Spleen (tissue), 7 donors: ENCODE data around the gene KCTD4.
"Not testable (repeated sequence)": the region's sequence is repeated elsewhere in the genome, so short reads cannot be mapped to it uniquely, and the experiment has no call there.

ENCODE experiments used
- POLR2A ChIP-seq, 3 donors: fragments of 450-650 bp; IDR thresholded peaks; one replicate each; pipeline ENCODE4 v1.5.1; 2017; ENCODE audit warnings: antibody characterized with exemption in 3 of 3, mild to moderate bottlenecking in 1 of 3
- POLR2AphosphoS5 ChIP-seq, 3 donors: sonication (generic); formaldehyde crosslinking; IDR thresholded peaks; one replicate each; pipeline ENCODE4 v1.5.1; 2017; ENCODE audit warnings: antibody characterized with exemption in 3 of 3
- TF ChIP-seq, protein P1 (sequence below), 11 experiments: fragments of 200-600 bp in 7 of 11; fragments of 450-650 bp in 4 of 11; sonication (generic) in 4 of 11; IDR thresholded peaks in 8 of 11; conservative IDR thresholded peaks in 3 of 11; 1 replicate in 7 of 11; 2 replicates in 4 of 11; pipeline versions ENCODE4 v1.4.0 to v1.8.0; 2016 to 2021; ENCODE audit warnings: antibody characterized with exemption in 11 of 11, inconsistent platforms in 4 of 11, mild to moderate bottlenecking in 1 of 11
- donor health status: DM: no; HTN: no; CAD: no; lungs with moderate emphysema.
- donor health status: DM: no; HTN: no; CAD: no.
- donor health status: DM: no; HTN: no; CAD: no.

DNA sequence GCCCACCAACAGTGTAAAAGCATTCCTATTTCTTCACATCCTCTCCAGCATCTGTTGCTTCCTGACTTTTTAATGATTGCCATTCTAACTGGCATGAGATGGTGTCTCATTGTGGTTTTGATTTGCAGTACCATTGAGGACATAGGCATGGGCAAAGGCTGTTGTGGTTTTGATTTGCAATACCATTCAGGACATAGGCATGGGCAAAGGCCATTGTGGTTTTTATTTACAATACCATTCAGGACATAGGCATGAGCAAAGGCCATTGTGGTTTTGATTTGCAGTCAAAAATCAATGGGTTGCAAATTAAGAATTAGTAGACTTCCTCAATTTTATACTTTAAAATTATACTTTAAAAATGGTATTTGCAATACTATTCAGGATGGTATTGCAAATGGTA lies 11.3 kb downstream of the KCTD4 start:
- TF ChIP-seq, protein P1, sequence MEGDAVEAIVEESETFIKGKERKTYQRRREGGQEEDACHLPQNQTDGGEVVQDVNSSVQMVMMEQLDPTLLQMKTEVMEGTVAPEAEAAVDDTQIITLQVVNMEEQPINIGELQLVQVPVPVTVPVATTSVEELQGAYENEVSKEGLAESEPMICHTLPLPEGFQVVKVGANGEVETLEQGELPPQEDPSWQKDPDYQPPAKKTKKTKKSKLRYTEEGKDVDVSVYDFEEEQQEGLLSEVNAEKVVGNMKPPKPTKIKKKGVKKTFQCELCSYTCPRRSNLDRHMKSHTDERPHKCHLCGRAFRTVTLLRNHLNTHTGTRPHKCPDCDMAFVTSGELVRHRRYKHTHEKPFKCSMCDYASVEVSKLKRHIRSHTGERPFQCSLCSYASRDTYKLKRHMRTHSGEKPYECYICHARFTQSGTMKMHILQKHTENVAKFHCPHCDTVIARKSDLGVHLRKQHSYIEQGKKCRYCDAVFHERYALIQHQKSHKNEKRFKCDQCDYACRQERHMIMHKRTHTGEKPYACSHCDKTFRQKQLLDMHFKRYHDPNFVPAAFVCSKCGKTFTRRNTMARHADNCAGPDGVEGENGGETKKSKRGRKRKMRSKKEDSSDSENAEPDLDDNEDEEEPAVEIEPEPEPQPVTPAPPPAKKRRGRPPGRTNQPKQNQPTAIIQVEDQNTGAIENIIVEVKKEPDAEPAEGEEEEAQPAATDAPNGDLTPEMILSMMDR (IDR thresholded peaks at IDR 0.05 in 8 of 11, conservative IDR thresholded peaks at IDR 0.05 in 3 of 11): not testable (repeated sequence)
- not testable (repeated sequence) for TF ChIP-seq POLR2A, POLR2AphosphoS5 (IDR thresholded peaks at IDR 0.05)
